ENCODE results near the gene KIF5B.
"Not testable (repeated sequence)": the region's sequence is repeated elsewhere in the genome, so short reads cannot be mapped to it uniquely, and the experiment has no call there.

KIF5B gene

DNA sequence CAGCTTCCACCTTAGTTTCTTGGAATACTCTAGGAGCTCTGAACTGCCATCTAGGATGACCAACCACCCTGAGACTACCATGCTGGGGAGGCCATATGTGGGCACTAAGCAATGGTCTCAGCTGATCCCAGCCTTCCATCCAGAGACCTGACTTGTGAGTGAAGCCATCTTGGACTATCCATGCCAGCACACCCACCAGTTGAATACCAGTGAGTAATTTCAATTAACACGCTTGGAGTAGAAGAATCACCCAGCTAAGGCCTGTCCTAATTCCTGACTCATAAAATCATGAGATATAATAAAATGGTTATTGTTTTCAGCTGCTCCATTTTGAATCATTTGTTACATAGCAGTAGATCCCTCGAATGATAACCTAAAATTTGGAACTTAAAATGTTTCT, 5.2 kb upstream of the KIF5B start:
- no peak for DNase-seq (ENCODE audit: insufficient read length, low spot score)
- FAIRE-seq = no peak
- TF ChIP-seq POU2F2 (IDR thresholded peaks at IDR 0.05; ENCODE audit: low read depth, low read length) (no peak), POLR2AphosphoS5 (IDR thresholded peaks at IDR 0.05; ENCODE audit: low read depth, low read length) (no peak), SPI1 (IDR thresholded peaks at IDR 0.05; ENCODE audit: low read depth, low read length) (no peak), PAX5 (IDR thresholded peaks at IDR 0.05; ENCODE audit: insufficient read depth, low read length, severe bottlenecking) (no peak)

GRCh38 chr10:32060347-32060746, 4.1 kb upstream of the KIF5B start:
- DNase-seq (ENCODE audit: insufficient read length, low spot score) = no peak
- no peak for FAIRE-seq
- no peak for TF ChIP-seq SPI1 (IDR thresholded peaks at IDR 0.05; ENCODE audit: low read depth, low read length)
- TF ChIP-seq PAX5 (IDR thresholded peaks at IDR 0.05; ENCODE audit: insufficient read depth, low read length, severe bottlenecking) = no peak
- no peak for TF ChIP-seq POU2F2 (IDR thresholded peaks at IDR 0.05; ENCODE audit: low read depth, low read length)
- TF ChIP-seq POLR2A (IDR thresholded peaks at IDR 0.05; ENCODE audit: low read depth, low read length) = no peak
- no peak for TF ChIP-seq POLR2AphosphoS5 (IDR thresholded peaks at IDR 0.05; ENCODE audit: low read depth, low read length)
- no peak for TF ChIP-seq TAF1 (IDR thresholded peaks at IDR 0.05; ENCODE audit: low read depth, low read length)

- DNase-seq (ENCODE audit: insufficient read length, low spot score) = no peak
- no peak for TF ChIP-seq PAX5 (IDR thresholded peaks at IDR 0.05; ENCODE audit: insufficient read depth, low read length, severe bottlenecking)
- no peak for FAIRE-seq
Measured at GRCh38 chr10:32059472-32059871, 3.2 kb upstream of the KIF5B start.

- TF ChIP-seq POLR2AphosphoS5 (IDR thresholded peaks at IDR 0.05; ENCODE audit: low read depth, low read length) (no peak), PAX5 (IDR thresholded peaks at IDR 0.05; ENCODE audit: insufficient read depth, low read length, severe bottlenecking) (no peak), POU2F2 (IDR thresholded peaks at IDR 0.05; ENCODE audit: low read depth, low read length) (no peak), POLR2A (IDR thresholded peaks at IDR 0.05; ENCODE audit: low read depth, low read length) (no peak), TAF1 (IDR thresholded peaks at IDR 0.05; ENCODE audit: low read depth, low read length) (no peak), SPI1 (IDR thresholded peaks at IDR 0.05; ENCODE audit: low read depth, low read length) (no peak)
- FAIRE-seq (no peak), DNase-seq (ENCODE audit: insufficient read length, low spot score) (no peak)
Measured at GRCh38 chr10:32057036-32057372, 779 bp upstream of the KIF5B start.

GRCh38 chr10:32055478-32056135, 618 bp downstream of the KIF5B start:
- TF ChIP-seq POLR2A (IDR thresholded peaks at IDR 0.05; ENCODE audit: low read depth, low read length) (no peak), POU2F2 (IDR thresholded peaks at IDR 0.05; ENCODE audit: low read depth, low read length) (no peak), SPI1 (IDR thresholded peaks at IDR 0.05; ENCODE audit: low read depth, low read length) (peak; percentile 81), PAX5 (IDR thresholded peaks at IDR 0.05; ENCODE audit: insufficient read depth, low read length, severe bottlenecking) (no peak), POLR2AphosphoS5 (IDR thresholded peaks at IDR 0.05; ENCODE audit: low read depth, low read length) (no peak), TAF1 (IDR thresholded peaks at IDR 0.05; ENCODE audit: low read depth, low read length) (no peak)
- FAIRE-seq (peak; percentile 77), DNase-seq (ENCODE audit: insufficient read length, low spot score) (peak; percentile 35)

DNA sequence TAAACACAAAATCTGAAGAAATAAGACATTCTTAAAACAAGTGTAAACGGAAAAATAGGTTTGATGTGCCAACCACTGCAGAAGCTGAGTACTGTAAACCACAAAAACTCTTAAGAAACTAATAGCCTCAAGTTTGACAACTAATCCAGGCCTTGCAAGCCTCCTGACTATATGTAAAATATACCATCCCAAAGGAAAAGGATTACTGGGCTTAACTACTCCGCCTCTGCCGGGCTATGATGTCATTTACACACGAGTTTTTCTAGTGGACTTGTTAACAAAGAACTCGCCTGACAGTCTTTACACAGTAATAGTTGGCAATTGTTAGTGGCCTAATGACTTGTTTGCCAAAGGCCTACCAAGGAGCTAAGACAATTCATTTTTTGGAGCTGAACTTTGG, 2.1 kb downstream of the KIF5B start:
- TF ChIP-seq SPI1 (IDR thresholded peaks at IDR 0.05; ENCODE audit: low read depth, low read length) = no peak
- TF ChIP-seq TAF1 (IDR thresholded peaks at IDR 0.05; ENCODE audit: low read depth, low read length) = no peak
- no peak for TF ChIP-seq POLR2A (IDR thresholded peaks at IDR 0.05; ENCODE audit: low read depth, low read length)
- TF ChIP-seq POLR2AphosphoS5 (IDR thresholded peaks at IDR 0.05; ENCODE audit: low read depth, low read length) = no peak
- no peak for TF ChIP-seq PAX5 (IDR thresholded peaks at IDR 0.05; ENCODE audit: insufficient read depth, low read length, severe bottlenecking)
- no peak for TF ChIP-seq POU2F2 (IDR thresholded peaks at IDR 0.05; ENCODE audit: low read depth, low read length)
- DNase-seq (ENCODE audit: insufficient read length, low spot score) (no peak), FAIRE-seq (no peak)

- FAIRE-seq; DNase-seq (ENCODE audit: insufficient read length, low spot score): not testable (repeated sequence)
Measured at GRCh38 chr10:32053392-32053791, 2.8 kb downstream of the KIF5B start.

DNA sequence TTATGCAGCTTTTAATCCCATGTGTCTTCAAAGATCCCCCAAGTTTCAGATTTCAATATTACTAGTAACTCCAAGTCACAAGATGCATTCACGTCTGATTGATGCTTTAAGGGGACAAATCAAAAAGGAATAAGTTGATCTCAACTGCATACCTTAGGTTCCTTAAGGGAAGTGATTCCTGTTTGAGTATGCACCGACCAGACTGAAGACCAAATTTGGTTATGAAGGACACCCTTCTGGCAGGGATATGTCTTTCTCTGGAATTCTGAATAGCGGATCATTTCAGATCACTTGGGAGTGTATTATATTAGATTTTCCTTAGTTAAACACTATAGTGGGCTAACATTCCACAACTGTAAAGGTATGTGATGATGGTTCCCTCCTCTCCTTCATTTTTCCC, 4.3 kb downstream of the KIF5B start:
- no peak for FAIRE-seq
- DNase-seq (ENCODE audit: insufficient read length, low spot score) = no peak
- TF ChIP-seq POLR2A (IDR thresholded peaks at IDR 0.05; ENCODE audit: low read depth, low read length) = no peak
- TF ChIP-seq POU2F2 (IDR thresholded peaks at IDR 0.05; ENCODE audit: low read depth, low read length) = no peak
- TF ChIP-seq POLR2AphosphoS5 (IDR thresholded peaks at IDR 0.05; ENCODE audit: low read depth, low read length) = no peak
- no peak for TF ChIP-seq PAX5 (IDR thresholded peaks at IDR 0.05; ENCODE audit: insufficient read depth, low read length, severe bottlenecking)
- TF ChIP-seq SPI1 (IDR thresholded peaks at IDR 0.05; ENCODE audit: low read depth, low read length) = no peak

GRCh38 chr10:32050177-32050576, 6.0 kb downstream of the KIF5B start:
- no peak for DNase-seq (ENCODE audit: insufficient read length, low spot score)
- no peak for FAIRE-seq
- TF ChIP-seq POLR2AphosphoS5 (IDR thresholded peaks at IDR 0.05; ENCODE audit: low read depth, low read length) (no peak), POU2F2 (IDR thresholded peaks at IDR 0.05; ENCODE audit: low read depth, low read length) (no peak), SPI1 (IDR thresholded peaks at IDR 0.05; ENCODE audit: low read depth, low read length) (no peak), TAF1 (IDR thresholded peaks at IDR 0.05; ENCODE audit: low read depth, low read length) (no peak), PAX5 (IDR thresholded peaks at IDR 0.05; ENCODE audit: insufficient read depth, low read length, severe bottlenecking) (no peak), POLR2A (IDR thresholded peaks at IDR 0.05; ENCODE audit: low read depth, low read length) (no peak)

- no peak for DNase-seq (ENCODE audit: insufficient read length, low spot score)
- peak; percentile 80 for FAIRE-seq
- TF ChIP-seq POLR2A (IDR thresholded peaks at IDR 0.05; ENCODE audit: low read depth, low read length) (no peak), POLR2AphosphoS5 (IDR thresholded peaks at IDR 0.05; ENCODE audit: low read depth, low read length) (no peak), POU2F2 (IDR thresholded peaks at IDR 0.05; ENCODE audit: low read depth, low read length) (no peak), TAF1 (IDR thresholded peaks at IDR 0.05; ENCODE audit: low read depth, low read length) (no peak), SPI1 (IDR thresholded peaks at IDR 0.05; ENCODE audit: low read depth, low read length) (no peak), PAX5 (IDR thresholded peaks at IDR 0.05; ENCODE audit: insufficient read depth, low read length, severe bottlenecking) (no peak)
Measured at GRCh38 chr10:32049113-32049512, 7.1 kb downstream of the KIF5B start.
